ENCODE results near the gene PRPF38B. TPM values are rescaled to one million over a fixed set of nuclear protein-coding genes. Genes with fewer than 3 reads are reported as not detected.

PRPF38B gene
- 23.4 and 35.6 TPM in 2 replicates for polyA plus RNA-seq (2011; rRNA removed)
- 11.6 and 15.9 TPM in 2 replicates for polyA minus RNA-seq (2011; rRNA and poly(A)+ RNA removed)

GRCh38 chr1:108691942-108692723, at the start of gene PRPF38B:
PRPF38B (plus strand) TSS chr1:108692310; CDS start chr1:108692592, 282 bp downstream.
- H3K9me3 ChIP-seq (ENCODE audit: control insufficient read depth, insufficient read depth, low read length) = no peaks in the 10 kb centered on the region
- TF ChIP-seq CTCF (IDR thresholded peaks at IDR 0.05; ENCODE audit: low read depth, low read length) = no peak
- ChIA-PET CTCF (interaction anchor here (0.7 to 2.1 kb wide), 11 partner anchors 9 to 910 kb away, joined by 3 to 9 read pairs (median 3); no protein-coding TSS in a partner anchor), POLR2A (interaction anchor here (0.6 to 2.0 kb wide), 16 partner anchors 11 to 408 kb away, joined by 3 to 13 read pairs (median 4); partner anchors contain the start of genes EEIG2 and STXBP3)
- peak within 1 kb of the TSS; percentile 89 for H3K4me3 ChIP-seq (ENCODE audit: low read depth, low read length)
- peak; percentile 72 for DNase-seq (ENCODE audit: low read depth, low spot score)
- no peaks in the 10 kb centered on the region for H3K27me3 ChIP-seq (ENCODE audit: control insufficient read depth, insufficient read depth, low read length)
- H3K27ac ChIP-seq (ENCODE audit: low read depth, low read length) = peak within 1 kb of the TSS; percentile 97

- ChIA-PET CTCF (interaction anchor here (0.6 to 5.8 kb wide), 28 partner anchors 9 to 861 kb away, joined by 3 to 283 read pairs (median 4); partner anchors contain the start of genes EEIG2, FNDC7 and PRPF38B), POLR2A (interaction anchor here (0.8 to 1.4 kb wide), 2 partner anchors 48 to 131 kb away, joined by 3 to 4 read pairs; partner anchors contain the start of gene PRPF38B)
Measured at GRCh38 chr1:108643492-108644335, 48.4 kb upstream of the PRPF38B start.

GRCh38 chr1:108644984-108645383, 47.1 kb upstream of the PRPF38B start:
- ChIA-PET CTCF (interaction anchor here (1.0 to 5.8 kb wide), 7 partner anchors 10 to 252 kb away, joined by 3 to 283 read pairs (median 29); partner anchors contain the start of genes EEIG2 and PRPF38B), POLR2A (no interaction called here)
- Histone ChIP-seq H3K27ac (ENCODE audit: low read depth, low read length) (no peak overlapping the region), H3K4me3 (ENCODE audit: low read depth, low read length) (no peak overlapping the region), H3K9me3 (ENCODE audit: control insufficient read depth, insufficient read depth, low read length) (no peaks in the 10 kb centered on the region), H3K27me3 (ENCODE audit: control insufficient read depth, insufficient read depth, low read length) (no peaks in the 10 kb centered on the region)
- no peak for DNase-seq (ENCODE audit: low read depth, low spot score)
- no peak for TF ChIP-seq CTCF (IDR thresholded peaks at IDR 0.05; ENCODE audit: low read depth, low read length)

More at GRCh38 chr1:108643492-108644335, 48.4 kb upstream of the PRPF38B start:
- Histone ChIP-seq H3K27me3 (ENCODE audit: control insufficient read depth, insufficient read depth, low read length) (no peaks in the 10 kb centered on the region), H3K27ac (ENCODE audit: low read depth, low read length) (no peak overlapping the region), H3K4me3 (ENCODE audit: low read depth, low read length) (no peak overlapping the region), H3K9me3 (ENCODE audit: control insufficient read depth, insufficient read depth, low read length) (no peaks in the 10 kb centered on the region)
- DNase-seq (ENCODE audit: low read depth, low spot score) = peak; percentile 62
- peak; percentile 63 for TF ChIP-seq CTCF (IDR thresholded peaks at IDR 0.05; ENCODE audit: low read depth, low read length)

- H3K4me3 ChIP-seq (ENCODE audit: low read depth, low read length) = no peak overlapping the region
- H3K27ac ChIP-seq (ENCODE audit: low read depth, low read length) = no peak overlapping the region
- H3K9me3 ChIP-seq (ENCODE audit: control insufficient read depth, insufficient read depth, low read length) = no peaks in the 10 kb centered on the region
- no peaks in the 10 kb centered on the region for H3K27me3 ChIP-seq (ENCODE audit: control insufficient read depth, insufficient read depth, low read length)
- TF ChIP-seq CTCF (IDR thresholded peaks at IDR 0.05; ENCODE audit: low read depth, low read length) = no peak
- POLR2A ChIA-PET = no interaction called here
- CTCF ChIA-PET = interaction anchor here (0.7 to 5.8 kb wide), 6 partner anchors 12 to 445 kb away, joined by 3 to 283 read pairs (median 16); partner anchors contain the start of genes EEIG2 and SLC25A24
- DNase-seq (ENCODE audit: low read depth, low spot score) = no peak
Measured at GRCh38 chr1:108645564-108646184, 46.4 kb upstream of the PRPF38B start.
